Fibroblast of skin of left quadriceps (primary cell): Measurements from ENCODE around the gene PTCD2.
A peak's percentile ranks its signal among the peaks of the same experiment; 100 is the strongest.
"Not testable (repeated sequence)": the region's sequence is repeated elsewhere in the genome, so short reads cannot be mapped to it uniquely, and the experiment has no call there.

Experiments used
- DNase-seq, 2 experiments: peaks; one replicate each; pipeline ENCODE4 v3.0.0-alpha.2; 2013; ENCODE audit warnings: low read depth in 2 of 2

The PTCD2 gene

GRCh38 chr5:72298136-72298535, 22.0 kb upstream of the PTCD2 start:
- DNase-seq: not testable (repeated sequence)

- DNase-seq: no peak
These were observed 21.5 kb upstream of the PTCD2 start for GRCh38 chr5:72298711-72299110.

- DNase-seq: no peak
These were observed 19.4 kb upstream of the PTCD2 start for GRCh38 chr5:72300590-72301339.

- DNase-seq: no peak
These were observed 18.6 kb upstream of the PTCD2 start for GRCh38 chr5:72301557-72301956.

GRCh38 chr5:72302171-72302570, 18.0 kb upstream of the PTCD2 start:
- DNase-seq: no peak

GRCh38 chr5:72305194-72306142, 14.7 kb upstream of the PTCD2 start:
- DNase-seq: no peak

GRCh38 chr5:72307573-72307967, 12.6 kb upstream of the PTCD2 start:
- no peak for DNase-seq

GRCh38 chr5:72307968-72308852, 12.0 kb upstream of the PTCD2 start:
- peak; percentile 94 to 95 for DNase-seq

GRCh38 chr5:72308853-72309191, 11.4 kb upstream of the PTCD2 start:
- no peak for DNase-seq

GRCh38 chr5:72313141-72313540, 7.0 kb upstream of the PTCD2 start:
- DNase-seq: peak in 1 of 2 experiments; percentile 22

- peak in 1 of 2 experiments; percentile 23 for DNase-seq
These were observed 5.5 kb upstream of the PTCD2 start for GRCh38 chr5:72314571-72315172.

GRCh38 chr5:72319435-72319975, 668 bp upstream of the PTCD2 start:
- DNase-seq: not testable (repeated sequence)

GRCh38 chr5:72324189-72324825, 4.1 kb downstream of the PTCD2 start:
- no peak for DNase-seq

- DNase-seq: peak; percentile 68
These were observed 5.6 kb downstream of the PTCD2 start for GRCh38 chr5:72325566-72326305.

- DNase-seq: no peak
These were observed 6.1 kb downstream of the PTCD2 start for GRCh38 chr5:72326306-72326649.

- no peak for DNase-seq
These were observed 8.0 kb downstream of the PTCD2 start for GRCh38 chr5:72328172-72328571.

GRCh38 chr5:72330712-72331111, 10.5 kb downstream of the PTCD2 start:
- no peak for DNase-seq

GRCh38 chr5:72337159-72337558, 17.0 kb downstream of the PTCD2 start:
- no peak for DNase-seq

GRCh38 chr5:72338689-72339209, 18.6 kb downstream of the PTCD2 start:
- DNase-seq: no peak

- DNase-seq: no peak
These were observed 26.2 kb downstream of the PTCD2 start for GRCh38 chr5:72346398-72346797.
